Right lobe of liver (tissue), 5 donors: ENCODE data around the gene ST8SIA4. TPM values are rescaled to one million over a fixed set of nuclear protein-coding genes. Genes with fewer than 3 reads are reported as not detected.

ENCODE experiments used
- microRNA counts: library from miRNA; unstranded; fragments of <30 nt; microRNA quantifications from one replicate; lab custom pipeline; 2016
- microRNA-seq, 2 donors: library from miRNA; unstranded; fragments of <30 nt; microRNA quantifications; one replicate each; pipeline ENCODE4, GENCODE V29; 2019 to 2020
- small RNA-seq, 2 experiments: library from RNA; depleted of rRNA; stranded (forward); fragments of <200 nt; gene quantifications; one replicate each; pipeline ENCODE3, GENCODE V24; 2016
- total RNA-seq, 6 experiments: library from RNA; depleted of rRNA in 2 of 6; stranded (reverse); fragments of >200 nt in 2 of 6; fragmentation: NEBNext Ultra II Directional in 3 of 6; extraction: Animal tissue kit (Norgen Biotek cat#: 25700) in 3 of 6; gene quantifications; one replicate each; pipeline versions ENCODE4 v1.1.0 to v1.2.4, GENCODE V29; 2016 to 2023
- donor health status: DM: no; HTN: no; CAD: no.
- donor health status: DM: no; HTN: no; CAD: no.
- donor health status: DM: no; HTN: yes; CAD: no.
- donor health status: DM: no; HTN: yes; CAD: no.

ST8SIA4 gene
- total RNA-seq, 6 experiments from 2014 or later = 1.2 to 6.7 (median 1.7) TPM

MicroRNAs encoded within 50 kb of the gene (microRNA counts, 767-probe panel; counts per million panel counts)
- microRNA hsa-miR-548p (lab: Ali Mortazavi, UCI) = 237 counts per million

Small RNAs within 50 kb of the gene (microRNA-seq; reads per million reads assigned to microRNA genes)
- 0 reads per million in 2 donors for gene MIR548P

Small RNAs within 50 kb of the gene (small RNA-seq; reads per million reads assigned to genes)
- 0 reads per million in 2 experiments for gene MIR548P
